OCI-LY3 (cell line): ENCODE data around the gene OR2AT4.

Source experiments
- CTCF ChIP-seq: fragments of 200-600, 300-600 bp; sonication (generic); IDR thresholded peaks from 2 replicates; pipeline ENCODE4 v1.5.1; 2014; ENCODE audit warnings: antibody characterized with exemption, low read length, low read depth
- EZH2phosphoT487 ChIP-seq: fragments of 200-600 bp; shearing (Covaris generic); IDR thresholded peaks from 2 replicates; pipeline ENCODE4 v1.6.1; 2018; ENCODE audit warnings: antibody characterized with exemption, mixed run types, low read depth

- TF ChIP-seq CTCF (no peak), EZH2phosphoT487 (no peak)
These were observed 39.0 kb upstream of the OR2AT4 start for GRCh38 chr11:75135651-75136050.
